Type B pancreatic cell (in vitro differentiated cells): ENCODE results near the gene ACSL1. TPM values are rescaled to one million over a fixed set of nuclear protein-coding genes. Genes with fewer than 3 reads are reported as not detected.

Source experiments
- DNase-seq: peaks from one replicate; pipeline ENCODE4 v3.0.0; 2021; ENCODE audit warnings: mixed read lengths; ENCODE audit not compliant: unreplicated experiment; ENCODE audit errors: extremely low spot score
- H3K27ac Mint-ChIP-seq: 2 replicates; pipeline ENCODE4 v1.8.0; 2021; ENCODE audit warnings: mild to moderate bottlenecking, mixed read lengths
- H3K27me3 Mint-ChIP-seq: 2 replicates; pipeline ENCODE4 v1.8.0; 2021; ENCODE audit warnings: mixed read lengths
- H3K36me3 Mint-ChIP-seq: 2 replicates; pipeline ENCODE4 v1.8.0; 2021; ENCODE audit warnings: mixed read lengths
- H3K4me1 Mint-ChIP-seq: one replicate; pipeline ENCODE4 v1.8.0; 2021; ENCODE audit warnings: mixed read lengths; ENCODE audit not compliant: unreplicated experiment
- H3K4me3 Mint-ChIP-seq: 2 replicates; pipeline ENCODE4 v1.8.0; 2021; ENCODE audit warnings: mild to moderate bottlenecking, mixed read lengths
- H3K9me3 Mint-ChIP-seq: 2 replicates; pipeline ENCODE4 v1.8.0; 2021; ENCODE audit warnings: mixed read lengths
- total RNA-seq: library from RNA; stranded (reverse); gene quantifications from 2 replicates; pipeline ENCODE4 v1.2.1, GENCODE V29; 2021; ENCODE audit warnings: low replicate concordance
- TF ChIP-seq, protein P1 (sequence below): fragments of 200-600 bp; sonication (generic); conservative IDR thresholded peaks from 2 replicates; pipeline ENCODE4 v1.5.0; 2021; ENCODE audit warnings: antibody characterized with exemption, mild to moderate bottlenecking

The ACSL1 gene
- total RNA-seq, 1 donor from 2014 or later = 89.0 TPM

DNA sequence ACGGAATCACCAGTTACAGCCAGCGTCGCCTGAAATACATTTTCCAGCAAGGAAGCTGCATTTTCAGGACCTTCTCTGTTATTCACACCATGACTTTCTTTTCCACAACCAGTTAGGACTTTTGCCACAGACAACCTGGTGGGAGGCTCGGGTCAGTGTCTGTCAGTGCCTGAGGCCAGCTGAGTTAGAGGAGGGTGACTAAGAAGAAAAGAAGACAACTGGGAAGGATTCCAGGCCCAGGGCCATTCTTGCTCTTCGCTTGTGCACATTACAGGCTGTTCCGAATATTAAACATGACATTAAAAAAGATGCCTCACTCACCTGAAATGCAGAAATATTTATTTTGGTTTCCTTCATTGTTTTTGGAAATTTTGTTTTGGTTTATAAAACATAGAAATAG lies 70.5 kb downstream of the ACSL1 start:
- no peak for DNase-seq
- no peak overlapping the region for H3K4me3 Mint-ChIP-seq
- TF ChIP-seq, protein P1, sequence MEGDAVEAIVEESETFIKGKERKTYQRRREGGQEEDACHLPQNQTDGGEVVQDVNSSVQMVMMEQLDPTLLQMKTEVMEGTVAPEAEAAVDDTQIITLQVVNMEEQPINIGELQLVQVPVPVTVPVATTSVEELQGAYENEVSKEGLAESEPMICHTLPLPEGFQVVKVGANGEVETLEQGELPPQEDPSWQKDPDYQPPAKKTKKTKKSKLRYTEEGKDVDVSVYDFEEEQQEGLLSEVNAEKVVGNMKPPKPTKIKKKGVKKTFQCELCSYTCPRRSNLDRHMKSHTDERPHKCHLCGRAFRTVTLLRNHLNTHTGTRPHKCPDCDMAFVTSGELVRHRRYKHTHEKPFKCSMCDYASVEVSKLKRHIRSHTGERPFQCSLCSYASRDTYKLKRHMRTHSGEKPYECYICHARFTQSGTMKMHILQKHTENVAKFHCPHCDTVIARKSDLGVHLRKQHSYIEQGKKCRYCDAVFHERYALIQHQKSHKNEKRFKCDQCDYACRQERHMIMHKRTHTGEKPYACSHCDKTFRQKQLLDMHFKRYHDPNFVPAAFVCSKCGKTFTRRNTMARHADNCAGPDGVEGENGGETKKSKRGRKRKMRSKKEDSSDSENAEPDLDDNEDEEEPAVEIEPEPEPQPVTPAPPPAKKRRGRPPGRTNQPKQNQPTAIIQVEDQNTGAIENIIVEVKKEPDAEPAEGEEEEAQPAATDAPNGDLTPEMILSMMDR = no peak
- peak overlapping the region; percentile 7 for H3K27ac Mint-ChIP-seq
- H3K36me3 Mint-ChIP-seq = peaks cover 30% of the 10 kb centered on the region
- H3K27me3 Mint-ChIP-seq = no peaks in the 10 kb centered on the region
- H3K9me3 Mint-ChIP-seq = no peaks in the 10 kb centered on the region
- peaks cover 7% of the 10 kb centered on the region for H3K4me1 Mint-ChIP-seq

DNA sequence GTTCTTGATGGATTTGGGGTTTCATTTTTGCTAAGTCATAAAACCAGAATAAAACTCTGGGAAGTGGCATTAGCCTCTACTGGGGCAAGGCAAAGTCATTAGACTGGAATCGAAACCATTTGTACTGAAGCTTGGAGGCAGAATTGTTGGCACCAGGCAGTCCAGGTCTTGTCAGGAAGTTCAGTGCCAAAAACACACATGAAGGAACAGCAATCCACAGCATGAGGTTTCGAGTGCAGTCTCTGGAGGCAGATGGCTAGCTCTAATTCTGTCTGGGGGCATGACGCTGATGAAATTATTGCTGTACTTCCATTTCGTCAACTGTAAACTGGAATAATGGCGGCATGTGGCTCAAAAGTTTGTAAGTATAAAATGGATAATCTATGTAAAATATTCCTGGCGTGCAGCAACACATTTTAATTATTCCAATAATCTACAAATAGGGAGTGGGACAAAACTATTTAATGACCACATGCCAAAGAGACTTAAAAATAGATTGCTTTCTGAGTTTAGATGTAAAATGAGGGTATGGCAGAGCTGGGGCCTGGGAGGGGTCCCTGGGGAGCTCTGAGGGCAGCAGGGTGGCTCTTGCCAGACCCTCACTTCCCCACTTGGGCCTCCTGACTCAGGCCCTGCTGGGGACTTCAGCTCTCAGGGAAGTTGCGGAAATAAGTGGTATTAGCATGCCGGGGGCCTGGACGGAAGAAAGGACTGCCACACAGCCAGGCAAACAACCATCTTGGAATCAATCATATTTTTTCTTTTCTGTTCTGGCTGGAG lies 73.1 kb downstream of the ACSL1 start:
- Mint-ChIP-seq H3K36me3 (peaks cover 17% of the 10 kb centered on the region), H3K27me3 (no peaks in the 10 kb centered on the region), H3K27ac (no peak overlapping the region), H3K9me3 (no peaks in the 10 kb centered on the region), H3K4me3 (no peak overlapping the region), H3K4me1 (peaks cover 10% of the 10 kb centered on the region)
- DNase-seq = no peak
- TF ChIP-seq, protein P1 = no peak

DNA sequence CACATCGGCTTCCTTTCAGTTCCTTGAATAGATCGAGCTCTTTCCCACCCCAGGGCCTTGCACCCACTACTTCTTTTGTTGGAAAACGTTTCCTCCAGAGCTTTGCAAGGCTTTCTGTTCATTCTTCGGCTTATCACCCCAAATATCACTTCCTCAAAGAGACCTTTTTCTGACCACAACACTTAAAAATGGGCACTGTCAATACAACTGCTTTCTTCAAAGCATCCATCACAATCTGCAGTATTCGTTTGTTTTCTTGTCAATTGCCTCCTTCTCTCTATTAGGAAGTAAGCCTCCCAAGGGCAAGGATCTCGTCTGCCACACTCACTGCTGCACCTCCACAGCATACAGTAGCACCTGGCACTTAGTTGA lies 74.2 kb downstream of the ACSL1 start:
- TF ChIP-seq, protein P1 = no peak
- Mint-ChIP-seq H3K36me3 (peaks cover 14% of the 10 kb centered on the region), H3K4me1 (peaks cover 18% of the 10 kb centered on the region), H3K9me3 (no peaks in the 10 kb centered on the region), H3K27me3 (no peaks in the 10 kb centered on the region), H3K27ac (peak overlapping the region; percentile 100), H3K4me3 (no peak overlapping the region)
- DNase-seq = no peak

GRCh38 chr4:184750926-184751584 lies 74.7 kb downstream of the ACSL1 start:
- Mint-ChIP-seq H3K27me3 (no peaks in the 10 kb centered on the region), H3K36me3 (peaks cover 14% of the 10 kb centered on the region), H3K4me3 (no peak overlapping the region), H3K4me1 (peaks cover 23% of the 10 kb centered on the region), H3K9me3 (no peaks in the 10 kb centered on the region), H3K27ac (peak overlapping the region; percentile 100)
- DNase-seq = no peak
- TF ChIP-seq, protein P1 = no peak

DNA sequence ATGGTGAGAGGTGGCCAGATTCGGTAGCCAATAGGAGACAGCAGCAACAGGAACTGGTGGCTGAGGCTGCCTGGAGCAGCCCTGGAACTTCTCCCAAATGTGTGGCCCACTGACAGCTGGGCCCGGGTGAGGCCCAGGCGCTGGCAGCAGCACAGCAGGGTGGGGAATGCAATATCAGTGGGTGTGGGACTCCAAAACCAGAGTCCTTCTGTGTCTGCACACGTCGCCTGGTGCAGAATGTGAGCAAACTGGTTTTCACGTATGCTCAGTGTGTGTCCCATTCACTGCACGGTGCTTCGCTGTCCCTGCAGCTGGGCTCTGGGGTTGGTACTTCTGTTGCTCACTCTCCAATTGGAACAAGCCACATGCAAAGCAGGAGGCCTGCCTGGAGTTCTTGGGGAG lies 77.5 kb downstream of the ACSL1 start:
- no peak for DNase-seq
- Mint-ChIP-seq H3K9me3 (no peaks in the 10 kb centered on the region), H3K27ac (peak overlapping the region; percentile 100), H3K4me1 (peaks cover 28% of the 10 kb centered on the region), H3K27me3 (no peaks in the 10 kb centered on the region), H3K36me3 (no peaks in the 10 kb centered on the region), H3K4me3 (peak overlapping the region; percentile 56)
- TF ChIP-seq, protein P1 = no peak
